ENCODE results near the gene MGRN1.

The MGRN1 gene

GRCh38 chr16:4660454-4661007 lies 35.9 kb downstream of the MGRN1 start:
- H3K4me3 ChIP-seq (ENCODE audit: low read depth in 1 of 2, low read length in 2 of 2) = no peak overlapping the region
- H3K36me3 ChIP-seq (ENCODE audit: control insufficient read depth in 1 of 2, insufficient read depth in 2 of 2, low read length in 2 of 2) = peaks cover 9 to 65% of the 10 kb centered on the region in 2 donors
- no peak overlapping the region for H3K9ac ChIP-seq (ENCODE audit: low read depth in 1 of 2, low read length in 2 of 2)
- H3K27me3 ChIP-seq (ENCODE audit: control insufficient read depth in 1 of 2, insufficient read depth in 2 of 2, low read length in 2 of 2) = no peaks in the 10 kb centered on the region
- no peak overlapping the region for H3K27ac ChIP-seq (ENCODE audit: low read depth, low read length)
- H3K4me1 ChIP-seq (ENCODE audit: control insufficient read depth in 1 of 2, insufficient read depth in 2 of 2, low read length in 2 of 2) = peaks cover 28 to 39% of the 10 kb centered on the region in 2 donors
- no peaks in the 10 kb centered on the region for H3K9me3 ChIP-seq (ENCODE audit: control insufficient read depth in 1 of 2, low read length in 2 of 2)

DNA sequence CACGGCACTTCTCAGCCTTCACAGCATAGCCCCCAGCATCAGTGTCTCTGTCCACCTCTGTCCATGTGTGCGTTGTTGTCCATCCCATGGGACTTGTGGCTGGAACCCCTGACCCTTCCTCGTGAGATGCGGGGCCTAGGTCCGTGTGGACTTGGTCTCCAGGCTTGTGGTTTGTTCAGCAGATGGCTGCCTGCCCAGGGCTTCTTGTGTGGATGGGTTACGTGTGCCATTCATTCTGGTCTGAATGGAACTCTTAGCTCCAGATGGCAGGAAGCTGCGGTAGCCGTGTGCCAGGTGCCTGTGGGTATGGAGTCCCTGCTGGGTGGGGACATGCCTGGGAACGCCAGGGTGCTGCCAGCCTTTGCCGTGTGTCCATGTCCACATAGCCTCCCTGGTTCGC lies 37.0 kb downstream of the MGRN1 start:
- Histone ChIP-seq H3K4me3 (ENCODE audit: low read depth in 1 of 2, low read length in 2 of 2) (no peak overlapping the region), H3K9me3 (ENCODE audit: control insufficient read depth in 1 of 2, low read length in 2 of 2) (no peaks in the 10 kb centered on the region), H3K27me3 (ENCODE audit: control insufficient read depth in 1 of 2, insufficient read depth in 2 of 2, low read length in 2 of 2) (no peaks in the 10 kb centered on the region), H3K36me3 (ENCODE audit: control insufficient read depth in 1 of 2, insufficient read depth in 2 of 2, low read length in 2 of 2) (peaks cover 6 to 64% of the 10 kb centered on the region in 2 donors), H3K27ac (ENCODE audit: low read depth, low read length) (no peak overlapping the region), H3K9ac (ENCODE audit: low read depth in 1 of 2, low read length in 2 of 2) (no peak overlapping the region), H3K4me1 (ENCODE audit: control insufficient read depth in 1 of 2, insufficient read depth in 2 of 2, low read length in 2 of 2) (peaks cover 21 to 33% of the 10 kb centered on the region in 2 donors)

DNA sequence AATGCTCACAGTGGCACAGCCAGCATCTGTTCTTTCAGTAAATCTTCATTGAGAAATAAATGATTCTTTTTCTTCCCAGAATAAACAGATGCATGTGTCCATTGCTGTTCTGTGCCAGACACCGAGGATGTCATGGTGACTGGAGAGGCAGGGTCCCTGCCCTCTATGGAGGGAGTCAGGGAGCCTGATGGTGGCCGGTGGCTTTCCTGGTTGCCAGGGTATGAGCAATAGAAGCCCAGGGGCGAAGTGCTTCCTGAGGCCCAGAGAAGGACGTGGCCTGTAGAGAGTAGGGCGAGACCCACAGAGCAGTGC lies 38.8 kb downstream of the MGRN1 start:
- H3K9me3 ChIP-seq (ENCODE audit: control insufficient read depth in 1 of 2, low read length in 2 of 2) = no peaks in the 10 kb centered on the region
- peak overlapping the region; percentile 23 for H3K27ac ChIP-seq (ENCODE audit: low read depth, low read length)
- no peak overlapping the region for H3K4me3 ChIP-seq (ENCODE audit: low read depth in 1 of 2, low read length in 2 of 2)
- H3K27me3 ChIP-seq (ENCODE audit: control insufficient read depth in 1 of 2, insufficient read depth in 2 of 2, low read length in 2 of 2) = no peaks in the 10 kb centered on the region
- peaks cover 21 to 33% of the 10 kb centered on the region in 2 donors for H3K4me1 ChIP-seq (ENCODE audit: control insufficient read depth in 1 of 2, insufficient read depth in 2 of 2, low read length in 2 of 2)
- H3K9ac ChIP-seq (ENCODE audit: low read depth in 1 of 2, low read length in 2 of 2) = peak overlapping the region in 1 of 2 donors; percentile 47
- H3K36me3 ChIP-seq (ENCODE audit: control insufficient read depth in 1 of 2, insufficient read depth in 2 of 2, low read length in 2 of 2) = peaks cover 16 to 67% of the 10 kb centered on the region in 2 donors

- Histone ChIP-seq H3K36me3 (ENCODE audit: control insufficient read depth in 1 of 2, insufficient read depth in 2 of 2, low read length in 2 of 2) (peaks cover 20 to 67% of the 10 kb centered on the region in 2 donors), H3K4me1 (ENCODE audit: control insufficient read depth in 1 of 2, insufficient read depth in 2 of 2, low read length in 2 of 2) (peaks cover 21 to 33% of the 10 kb centered on the region in 2 donors), H3K27ac (ENCODE audit: low read depth, low read length) (peak overlapping the region; percentile 23), H3K4me3 (ENCODE audit: low read depth in 1 of 2, low read length in 2 of 2) (peak overlapping the region in 1 of 2 donors; percentile 40), H3K9ac (ENCODE audit: low read depth in 1 of 2, low read length in 2 of 2) (peak overlapping the region in 1 of 2 donors; percentile 47), H3K27me3 (ENCODE audit: control insufficient read depth in 1 of 2, insufficient read depth in 2 of 2, low read length in 2 of 2) (no peaks in the 10 kb centered on the region), H3K9me3 (ENCODE audit: control insufficient read depth in 1 of 2, low read length in 2 of 2) (no peaks in the 10 kb centered on the region)
Measured at GRCh38 chr16:4663777-4664465, 39.3 kb downstream of the MGRN1 start.

- H3K4me3 ChIP-seq (ENCODE audit: low read depth in 1 of 2, low read length in 2 of 2) = peak overlapping the region; percentile 2 to 28
- no peaks in the 10 kb centered on the region for H3K27me3 ChIP-seq (ENCODE audit: control insufficient read depth in 1 of 2, insufficient read depth in 2 of 2, low read length in 2 of 2)
- peaks cover 22 to 68% of the 10 kb centered on the region in 2 donors for H3K36me3 ChIP-seq (ENCODE audit: control insufficient read depth in 1 of 2, insufficient read depth in 2 of 2, low read length in 2 of 2)
- peak overlapping the region; percentile 8 to 39 for H3K9ac ChIP-seq (ENCODE audit: low read depth in 1 of 2, low read length in 2 of 2)
- peaks cover 21 to 33% of the 10 kb centered on the region in 2 donors for H3K4me1 ChIP-seq (ENCODE audit: control insufficient read depth in 1 of 2, insufficient read depth in 2 of 2, low read length in 2 of 2)
- H3K27ac ChIP-seq (ENCODE audit: low read depth, low read length) = peak overlapping the region; percentile 70
- H3K9me3 ChIP-seq (ENCODE audit: control insufficient read depth in 1 of 2, low read length in 2 of 2) = no peaks in the 10 kb centered on the region
Measured at GRCh38 chr16:4664538-4665418, 40.2 kb downstream of the MGRN1 start.

GRCh38 chr16:4666537-4667202 lies 42.0 kb downstream of the MGRN1 start:
- H3K9me3 ChIP-seq (ENCODE audit: control insufficient read depth in 1 of 2, low read length in 2 of 2) = no peaks in the 10 kb centered on the region
- H3K27ac ChIP-seq (ENCODE audit: low read depth, low read length) = no peak overlapping the region
- H3K4me3 ChIP-seq (ENCODE audit: low read depth in 1 of 2, low read length in 2 of 2) = no peak overlapping the region
- H3K9ac ChIP-seq (ENCODE audit: low read depth in 1 of 2, low read length in 2 of 2) = no peak overlapping the region
- no peaks in the 10 kb centered on the region for H3K27me3 ChIP-seq (ENCODE audit: control insufficient read depth in 1 of 2, insufficient read depth in 2 of 2, low read length in 2 of 2)
- peaks cover 21 to 27% of the 10 kb centered on the region in 2 donors for H3K4me1 ChIP-seq (ENCODE audit: control insufficient read depth in 1 of 2, insufficient read depth in 2 of 2, low read length in 2 of 2)
- H3K36me3 ChIP-seq (ENCODE audit: control insufficient read depth in 1 of 2, insufficient read depth in 2 of 2, low read length in 2 of 2) = peaks cover 30 to 70% of the 10 kb centered on the region in 2 donors

DNA sequence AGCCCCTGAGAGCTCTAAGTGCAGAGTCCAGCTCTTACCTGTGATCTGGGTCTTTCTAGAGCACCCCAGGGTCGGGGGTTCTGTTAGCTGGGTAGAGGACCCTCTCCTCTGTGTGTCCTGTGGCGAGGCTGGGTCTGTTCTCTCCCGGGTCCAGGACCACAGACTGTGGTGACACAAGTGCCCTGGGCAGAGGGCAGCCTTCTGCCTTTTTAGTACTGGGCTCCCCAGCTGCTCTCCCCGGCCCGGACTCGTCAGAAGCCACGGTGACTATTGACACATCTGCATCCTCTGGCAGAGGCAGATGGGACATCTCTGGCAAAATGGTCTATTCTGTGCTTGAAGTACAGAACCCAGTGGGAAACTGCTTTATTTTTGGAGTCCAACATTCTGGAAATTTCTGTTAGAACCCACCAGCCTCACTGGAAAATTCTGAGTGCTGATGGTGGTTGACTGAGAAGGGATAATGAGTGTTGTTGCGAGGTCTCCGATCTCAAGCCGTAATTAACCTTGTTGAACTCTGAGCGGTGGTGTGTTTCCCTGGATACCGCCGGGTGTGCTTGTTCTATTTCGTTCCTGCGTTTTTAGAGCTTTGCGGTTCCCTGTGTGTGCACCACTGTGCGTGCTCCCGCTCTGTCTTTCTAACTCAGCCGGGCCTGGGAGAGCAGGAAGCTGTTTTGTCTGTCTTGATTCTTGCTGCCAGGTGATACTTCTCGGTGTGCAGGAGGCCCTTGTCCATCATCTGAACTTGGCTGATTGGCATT lies 42.8 kb downstream of the MGRN1 start:
- H3K4me3 ChIP-seq (ENCODE audit: low read depth in 1 of 2, low read length in 2 of 2) = no peak overlapping the region
- H3K27me3 ChIP-seq (ENCODE audit: control insufficient read depth in 1 of 2, insufficient read depth in 2 of 2, low read length in 2 of 2) = no peaks in the 10 kb centered on the region
- H3K27ac ChIP-seq (ENCODE audit: low read depth, low read length) = no peak overlapping the region
- no peak overlapping the region for H3K9ac ChIP-seq (ENCODE audit: low read depth in 1 of 2, low read length in 2 of 2)
- no peaks in the 10 kb centered on the region for H3K9me3 ChIP-seq (ENCODE audit: control insufficient read depth in 1 of 2, low read length in 2 of 2)
- peaks cover 31 to 71% of the 10 kb centered on the region in 2 donors for H3K36me3 ChIP-seq (ENCODE audit: control insufficient read depth in 1 of 2, insufficient read depth in 2 of 2, low read length in 2 of 2)
- H3K4me1 ChIP-seq (ENCODE audit: control insufficient read depth in 1 of 2, insufficient read depth in 2 of 2, low read length in 2 of 2) = peaks cover 21 to 26% of the 10 kb centered on the region in 2 donors

- no peak overlapping the region for H3K4me3 ChIP-seq (ENCODE audit: low read depth in 1 of 2, low read length in 2 of 2)
- no peaks in the 10 kb centered on the region for H3K9me3 ChIP-seq (ENCODE audit: control insufficient read depth in 1 of 2, low read length in 2 of 2)
- H3K36me3 ChIP-seq (ENCODE audit: control insufficient read depth in 1 of 2, insufficient read depth in 2 of 2, low read length in 2 of 2) = peaks cover 34 to 72% of the 10 kb centered on the region in 2 donors
- H3K27me3 ChIP-seq (ENCODE audit: control insufficient read depth in 1 of 2, insufficient read depth in 2 of 2, low read length in 2 of 2) = no peaks in the 10 kb centered on the region
- no peak overlapping the region for H3K27ac ChIP-seq (ENCODE audit: low read depth, low read length)
- peaks cover 20 to 24% of the 10 kb centered on the region in 2 donors for H3K4me1 ChIP-seq (ENCODE audit: control insufficient read depth in 1 of 2, insufficient read depth in 2 of 2, low read length in 2 of 2)
- no peak overlapping the region for H3K9ac ChIP-seq (ENCODE audit: low read depth in 1 of 2, low read length in 2 of 2)
Measured at GRCh38 chr16:4668313-4668960, 43.8 kb downstream of the MGRN1 start.

DNA sequence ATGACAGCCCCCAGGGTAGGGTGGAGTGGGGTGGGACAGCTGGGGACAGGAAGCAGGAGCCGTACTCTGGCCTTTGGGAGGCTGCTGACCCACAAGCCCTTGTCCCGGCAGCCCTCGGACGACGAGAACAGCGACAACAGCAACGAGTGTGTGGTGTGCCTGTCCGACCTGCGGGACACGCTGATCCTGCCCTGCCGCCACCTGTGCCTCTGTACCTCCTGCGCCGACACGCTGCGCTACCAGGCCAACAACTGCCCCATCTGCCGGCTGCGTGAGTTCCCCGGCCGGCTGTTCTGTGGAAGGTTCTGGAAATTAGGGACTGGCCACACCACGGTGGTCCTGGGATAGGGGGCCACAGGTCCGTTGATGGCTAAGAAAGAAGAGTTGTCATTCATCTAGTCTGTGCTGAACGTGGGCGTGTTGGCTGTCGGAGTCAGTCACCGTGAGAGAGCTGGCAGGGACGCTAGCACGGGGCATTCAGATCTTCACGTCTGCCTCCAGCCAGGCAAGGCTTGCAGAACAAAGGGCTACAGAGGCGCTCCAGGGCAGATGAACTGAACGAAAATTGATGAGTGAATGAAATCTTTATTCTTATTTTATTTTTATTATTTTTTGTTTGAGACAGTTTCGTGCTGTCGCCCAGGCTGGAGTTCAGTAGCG lies 48.9 kb downstream of the MGRN1 start:
- Histone ChIP-seq H3K4me3 (ENCODE audit: low read depth in 1 of 2, low read length in 2 of 2) (no peak overlapping the region), H3K4me1 (ENCODE audit: control insufficient read depth in 1 of 2, insufficient read depth in 2 of 2, low read length in 2 of 2) (peaks cover 4 to 11% of the 10 kb centered on the region in 2 donors), H3K9ac (ENCODE audit: low read depth in 1 of 2, low read length in 2 of 2) (no peak overlapping the region), H3K27me3 (ENCODE audit: control insufficient read depth in 1 of 2, insufficient read depth in 2 of 2, low read length in 2 of 2) (no peaks in the 10 kb centered on the region), H3K9me3 (ENCODE audit: control insufficient read depth in 1 of 2, low read length in 2 of 2) (no peaks in the 10 kb centered on the region), H3K27ac (ENCODE audit: low read depth, low read length) (no peak overlapping the region), H3K36me3 (ENCODE audit: control insufficient read depth in 1 of 2, insufficient read depth in 2 of 2, low read length in 2 of 2) (peaks cover 22 to 42% of the 10 kb centered on the region in 2 donors)
